Measurements from ENCODE around the gene CCDC85C.

DNA sequence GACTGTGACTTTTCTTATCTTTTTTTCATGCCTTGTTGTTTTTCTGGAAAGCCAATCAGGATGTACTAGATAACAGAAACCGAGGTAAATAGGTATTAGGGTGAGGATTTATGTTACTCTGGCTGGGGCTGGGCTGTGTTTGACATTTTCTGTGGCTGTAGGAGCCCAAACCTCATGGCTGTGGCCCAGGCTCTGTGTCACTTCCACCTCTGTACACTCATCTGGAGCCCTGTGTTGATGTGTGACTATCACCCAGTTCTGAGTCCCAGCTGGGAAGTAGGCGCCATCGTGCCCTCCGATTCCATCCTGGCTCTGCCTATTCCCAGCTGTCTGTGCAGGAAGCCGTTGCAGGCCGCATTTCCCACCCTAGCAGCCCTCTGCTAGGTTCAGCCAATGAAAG, 39.3 kb upstream of the CCDC85C start:
- no peak for TF ChIP-seq ZNF274 (IDR thresholded peaks at IDR 0.05; ENCODE audit: borderline replicate concordance, extremely low read depth, low read length)
- no peak for TF ChIP-seq BRCA1 (IDR thresholded peaks at IDR 0.05; ENCODE audit: low read depth, low read length)
- TF ChIP-seq SIN3A (conservative IDR thresholded peaks at IDR 0.05 in 1 of 2, IDR thresholded peaks at IDR 0.05 in 1 of 2; ENCODE audit: low read depth in 1 of 2, low read length in 2 of 2), result no peak
- no peak for TF ChIP-seq CEBPB (IDR thresholded peaks at IDR 0.05; ENCODE audit: low read depth, low read length)
- TF ChIP-seq SP2 (IDR thresholded peaks at IDR 0.05; ENCODE audit: low read length), result no peak
- TF ChIP-seq, protein P1, sequence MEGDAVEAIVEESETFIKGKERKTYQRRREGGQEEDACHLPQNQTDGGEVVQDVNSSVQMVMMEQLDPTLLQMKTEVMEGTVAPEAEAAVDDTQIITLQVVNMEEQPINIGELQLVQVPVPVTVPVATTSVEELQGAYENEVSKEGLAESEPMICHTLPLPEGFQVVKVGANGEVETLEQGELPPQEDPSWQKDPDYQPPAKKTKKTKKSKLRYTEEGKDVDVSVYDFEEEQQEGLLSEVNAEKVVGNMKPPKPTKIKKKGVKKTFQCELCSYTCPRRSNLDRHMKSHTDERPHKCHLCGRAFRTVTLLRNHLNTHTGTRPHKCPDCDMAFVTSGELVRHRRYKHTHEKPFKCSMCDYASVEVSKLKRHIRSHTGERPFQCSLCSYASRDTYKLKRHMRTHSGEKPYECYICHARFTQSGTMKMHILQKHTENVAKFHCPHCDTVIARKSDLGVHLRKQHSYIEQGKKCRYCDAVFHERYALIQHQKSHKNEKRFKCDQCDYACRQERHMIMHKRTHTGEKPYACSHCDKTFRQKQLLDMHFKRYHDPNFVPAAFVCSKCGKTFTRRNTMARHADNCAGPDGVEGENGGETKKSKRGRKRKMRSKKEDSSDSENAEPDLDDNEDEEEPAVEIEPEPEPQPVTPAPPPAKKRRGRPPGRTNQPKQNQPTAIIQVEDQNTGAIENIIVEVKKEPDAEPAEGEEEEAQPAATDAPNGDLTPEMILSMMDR (IDR thresholded peaks at IDR 0.05; ENCODE audit: control extremely low read depth in 1 of 3, insufficient read depth in 1 of 3, low read depth in 1 of 3, low read length in 3 of 3), result no peak
- TF ChIP-seq SP1 (IDR thresholded peaks at IDR 0.05; ENCODE audit: low read depth, low read length), result no peak
- TF ChIP-seq MAFK (IDR thresholded peaks at IDR 0.05; ENCODE audit: low read depth, low read length), result no peak
- no peak for TF ChIP-seq POLR2A (IDR thresholded peaks at IDR 0.05; ENCODE audit: control extremely low read depth in 1 of 2, low read depth in 2 of 2, low read length in 2 of 2)
- TF ChIP-seq EZH2 (IDR thresholded peaks at IDR 0.05; ENCODE audit: low read depth, low read length, severe bottlenecking), result no peak
- TF ChIP-seq POLR2AphosphoS5 (IDR thresholded peaks at IDR 0.05; ENCODE audit: low read depth, low read length), result no peak
- no peak for TF ChIP-seq HDAC6 (IDR thresholded peaks at IDR 0.05; ENCODE audit: low read depth, low read length)

All from H1 (cell line).